ENCODE data around the gene ZBTB20. TPM values are rescaled to one million over a fixed set of nuclear protein-coding genes. Genes with fewer than 3 reads are reported as not detected.

The ZBTB20 gene
- total and polyA plus RNA-seq, 4 donors: 0.88 to 83.2 (median 20.4) TPM

DNA sequence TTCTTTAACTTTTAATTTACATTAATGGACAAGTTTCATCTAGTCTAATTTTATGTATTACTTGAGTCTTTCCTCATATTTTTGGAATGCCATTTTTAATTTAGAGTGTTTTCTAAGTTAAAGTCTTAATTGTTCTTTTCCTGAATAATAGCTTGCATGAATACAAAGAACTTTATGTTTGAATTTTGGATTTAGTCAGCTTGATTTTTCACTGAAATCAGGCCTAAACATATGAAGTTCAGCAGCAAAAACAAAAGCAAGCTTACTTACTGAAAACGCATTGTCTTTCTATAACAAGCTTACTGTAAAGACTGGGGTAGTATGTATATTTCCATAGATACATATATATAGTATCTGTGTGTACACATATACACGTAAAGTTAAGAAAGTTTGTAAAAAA, 126.0 kb downstream of the ZBTB20 start:
- no peak overlapping the region for H3K9ac ChIP-seq (ENCODE audit: low read depth in 1 of 2, low read length in 2 of 2)
- no peak overlapping the region for H3K27ac ChIP-seq (ENCODE audit: low read depth in 1 of 2, low read length in 2 of 2)
- no peaks in the 10 kb centered on the region for H3K4me1 ChIP-seq (ENCODE audit: control insufficient read depth in 4 of 4, insufficient read depth in 4 of 4, low read length in 3 of 4)
- H3K4me3 ChIP-seq (ENCODE audit: low read depth in 1 of 3, low read length in 3 of 3): no peak overlapping the region
- no peaks in the 10 kb centered on the region for H3K9me3 ChIP-seq (ENCODE audit: control insufficient read depth in 4 of 4, low read length in 3 of 4)
- H3K36me3 ChIP-seq (ENCODE audit: control insufficient read depth in 4 of 4, insufficient read depth in 3 of 4, low read depth in 1 of 4, low read length in 3 of 4): no peaks in the 10 kb centered on the region
- no peak for DNase-seq (ENCODE audit: low spot score)
- no peaks in the 10 kb centered on the region for H3K27me3 ChIP-seq (ENCODE audit: control insufficient read depth in 4 of 4, insufficient read depth in 4 of 4, low read length in 3 of 4)
- TF ChIP-seq YY1 (IDR thresholded peaks at IDR 0.05): no peak
- TF ChIP-seq TAF1 (conservative IDR thresholded peaks at IDR 0.05): no peak
- no peak for TF ChIP-seq NR2F2 (IDR thresholded peaks at IDR 0.05)
- TF ChIP-seq, protein P1, sequence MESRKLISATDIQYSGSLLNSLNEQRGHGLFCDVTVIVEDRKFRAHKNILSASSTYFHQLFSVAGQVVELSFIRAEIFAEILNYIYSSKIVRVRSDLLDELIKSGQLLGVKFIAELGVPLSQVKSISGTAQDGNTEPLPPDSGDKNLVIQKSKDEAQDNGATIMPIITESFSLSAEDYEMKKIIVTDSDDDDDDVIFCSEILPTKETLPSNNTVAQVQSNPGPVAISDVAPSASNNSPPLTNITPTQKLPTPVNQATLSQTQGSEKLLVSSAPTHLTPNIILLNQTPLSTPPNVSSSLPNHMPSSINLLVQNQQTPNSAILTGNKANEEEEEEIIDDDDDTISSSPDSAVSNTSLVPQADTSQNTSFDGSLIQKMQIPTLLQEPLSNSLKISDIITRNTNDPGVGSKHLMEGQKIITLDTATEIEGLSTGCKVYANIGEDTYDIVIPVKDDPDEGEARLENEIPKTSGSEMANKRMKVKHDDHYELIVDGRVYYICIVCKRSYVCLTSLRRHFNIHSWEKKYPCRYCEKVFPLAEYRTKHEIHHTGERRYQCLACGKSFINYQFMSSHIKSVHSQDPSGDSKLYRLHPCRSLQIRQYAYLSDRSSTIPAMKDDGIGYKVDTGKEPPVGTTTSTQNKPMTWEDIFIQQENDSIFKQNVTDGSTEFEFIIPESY (IDR thresholded peaks at IDR 0.05): no peak
- TF ChIP-seq JUND (IDR thresholded peaks at IDR 0.05): no peak
- TF ChIP-seq CTCF (IDR thresholded peaks at IDR 0.05; ENCODE audit: low read depth, low read length, missing input control): no peak
- WGBS: 96% methylated on average over 2 of the region's 2 CpGs

DNA sequence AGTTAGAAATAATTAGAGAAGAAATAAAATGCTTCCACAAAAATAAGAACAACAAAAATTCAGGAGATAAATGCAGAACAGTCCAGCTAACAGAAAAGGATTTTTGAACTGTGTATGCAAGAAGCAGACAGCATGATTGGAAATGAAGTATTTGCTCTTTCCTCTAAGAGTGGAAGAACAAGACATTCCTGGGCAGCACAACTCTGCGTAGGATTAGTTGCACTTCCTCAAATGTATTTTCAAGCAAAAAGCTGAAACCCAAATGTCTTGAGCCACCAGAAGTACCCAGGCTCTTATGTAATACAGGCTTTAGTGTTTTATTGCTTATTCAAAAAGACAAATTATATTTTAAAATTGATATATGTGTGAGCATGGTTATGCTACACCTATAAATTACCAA, 127.2 kb downstream of the ZBTB20 start:
- H3K9me3 ChIP-seq (ENCODE audit: control insufficient read depth in 4 of 4, low read length in 3 of 4): no peaks in the 10 kb centered on the region
- no peak for DNase-seq (ENCODE audit: low spot score)
- H3K36me3 ChIP-seq (ENCODE audit: control insufficient read depth in 4 of 4, insufficient read depth in 3 of 4, low read depth in 1 of 4, low read length in 3 of 4): no peaks in the 10 kb centered on the region
- no peak overlapping the region for H3K9ac ChIP-seq (ENCODE audit: low read depth in 1 of 2, low read length in 2 of 2)
- no peak overlapping the region for H3K4me3 ChIP-seq (ENCODE audit: low read depth in 1 of 3, low read length in 3 of 3)
- no peaks in the 10 kb centered on the region for H3K27me3 ChIP-seq (ENCODE audit: control insufficient read depth in 4 of 4, insufficient read depth in 4 of 4, low read length in 3 of 4)
- WGBS: 85% methylated on average over 1 of the region's 1 CpG
- H3K4me1 ChIP-seq (ENCODE audit: control insufficient read depth in 4 of 4, insufficient read depth in 4 of 4, low read length in 3 of 4): no peaks in the 10 kb centered on the region
- TF ChIP-seq NR2F2 (IDR thresholded peaks at IDR 0.05) (no peak), REST (IDR thresholded peaks at IDR 0.05) (no peak), HNF4G (IDR thresholded peaks at IDR 0.05) (no peak), EGR1 (IDR thresholded peaks at IDR 0.05; ENCODE audit: low read depth in 2 of 2) (no peak), FOXA2 (IDR thresholded peaks at IDR 0.05) (no peak), TAF1 (conservative IDR thresholded peaks at IDR 0.05) (no peak), HNF4A (conservative IDR thresholded peaks at IDR 0.05) (no peak), CTCF (IDR thresholded peaks at IDR 0.05; ENCODE audit: low read depth, low read length, missing input control) (no peak), JUND (IDR thresholded peaks at IDR 0.05) (no peak), ATF3 (IDR thresholded peaks at IDR 0.05) (no peak), RAD21 (IDR thresholded peaks at IDR 0.05) (no peak), FOXA1 (IDR thresholded peaks at IDR 0.05) (no peak), RXRA (IDR thresholded peaks at IDR 0.05) (no peak)
- TF ChIP-seq, protein P1 (IDR thresholded peaks at IDR 0.05): no peak
- TF ChIP-seq, protein P2, sequence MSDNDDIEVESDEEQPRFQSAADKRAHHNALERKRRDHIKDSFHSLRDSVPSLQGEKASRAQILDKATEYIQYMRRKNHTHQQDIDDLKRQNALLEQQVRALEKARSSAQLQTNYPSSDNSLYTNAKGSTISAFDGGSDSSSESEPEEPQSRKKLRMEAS (IDR thresholded peaks at IDR 0.05): no peak
- H3K27ac ChIP-seq (ENCODE audit: low read depth in 1 of 2, low read length in 2 of 2): no peak overlapping the region

Data from liver (tissue), 9 donors.